HG03432 (cell line): ENCODE data around the gene HS3ST5.
"Not testable (repeated sequence)": the region's sequence is repeated elsewhere in the genome, so short reads cannot be mapped to it uniquely, and the experiment has no call there.

Experiments
- ATAC-seq: cut with Tn5 transposase; IDR thresholded peaks from one replicate; pipeline ENCODE4 v1.9.1; 2021; ENCODE audit warnings: mild to moderate bottlenecking, moderate library complexity; ENCODE audit not compliant: unreplicated experiment

Gene HS3ST5

GRCh38 chr6:114339706-114340105 lies 3.1 kb downstream of the HS3ST5 start:
- no peak for ATAC-seq

- peak; percentile 48 for ATAC-seq
Measured at GRCh38 chr6:114334237-114334636, 8.6 kb downstream of the HS3ST5 start.

- ATAC-seq: no peak
Measured at GRCh38 chr6:114327074-114327473, 15.7 kb downstream of the HS3ST5 start.

GRCh38 chr6:114323784-114324183 lies 19.0 kb downstream of the HS3ST5 start:
- ATAC-seq: no peak

GRCh38 chr6:114319749-114320148 lies 23.1 kb downstream of the HS3ST5 start:
- no peak for ATAC-seq

GRCh38 chr6:114315831-114316595 lies 26.8 kb downstream of the HS3ST5 start:
- ATAC-seq: no peak

- not testable (repeated sequence) for ATAC-seq
Measured at GRCh38 chr6:114313816-114314215, 29.0 kb downstream of the HS3ST5 start.

GRCh38 chr6:114312931-114313330 lies 29.9 kb downstream of the HS3ST5 start:
- ATAC-seq: peak; percentile 75

GRCh38 chr6:114310053-114310452 lies 32.8 kb downstream of the HS3ST5 start:
- ATAC-seq: no peak

GRCh38 chr6:114304304-114304887 lies 38.4 kb downstream of the HS3ST5 start:
- no peak for ATAC-seq

- ATAC-seq: no peak
Measured at GRCh38 chr6:114301596-114302219, 41.1 kb downstream of the HS3ST5 start.

GRCh38 chr6:114297135-114297534 lies 45.7 kb downstream of the HS3ST5 start:
- ATAC-seq: no peak

- no peak for ATAC-seq
Measured at GRCh38 chr6:114292431-114292830, 50.4 kb downstream of the HS3ST5 start.

GRCh38 chr6:114291428-114291827 lies 51.4 kb downstream of the HS3ST5 start:
- ATAC-seq: no peak

- no peak for ATAC-seq
Measured at GRCh38 chr6:114290864-114291263, 52.0 kb downstream of the HS3ST5 start.

GRCh38 chr6:114288701-114289495 lies 53.9 kb downstream of the HS3ST5 start:
- no peak for ATAC-seq

GRCh38 chr6:114287461-114287860 lies 55.4 kb downstream of the HS3ST5 start:
- ATAC-seq: no peak

GRCh38 chr6:114286211-114286610 lies 56.6 kb downstream of the HS3ST5 start:
- no peak for ATAC-seq

GRCh38 chr6:114284281-114284680 lies 58.5 kb downstream of the HS3ST5 start:
- ATAC-seq: no peak

GRCh38 chr6:114282292-114282691 lies 60.5 kb downstream of the HS3ST5 start:
- no peak for ATAC-seq

GRCh38 chr6:114281496-114281895 lies 61.3 kb downstream of the HS3ST5 start:
- ATAC-seq: no peak
